HG03378 (cell line): ENCODE results near the gene POLR2F.

Experiments
- ATAC-seq: cut with Tn5 transposase; IDR thresholded peaks from one replicate; pipeline ENCODE4 v1.9.1; 2021; ENCODE audit warnings: mild to moderate bottlenecking, moderate library complexity; ENCODE audit not compliant: unreplicated experiment

POLR2F gene

DNA sequence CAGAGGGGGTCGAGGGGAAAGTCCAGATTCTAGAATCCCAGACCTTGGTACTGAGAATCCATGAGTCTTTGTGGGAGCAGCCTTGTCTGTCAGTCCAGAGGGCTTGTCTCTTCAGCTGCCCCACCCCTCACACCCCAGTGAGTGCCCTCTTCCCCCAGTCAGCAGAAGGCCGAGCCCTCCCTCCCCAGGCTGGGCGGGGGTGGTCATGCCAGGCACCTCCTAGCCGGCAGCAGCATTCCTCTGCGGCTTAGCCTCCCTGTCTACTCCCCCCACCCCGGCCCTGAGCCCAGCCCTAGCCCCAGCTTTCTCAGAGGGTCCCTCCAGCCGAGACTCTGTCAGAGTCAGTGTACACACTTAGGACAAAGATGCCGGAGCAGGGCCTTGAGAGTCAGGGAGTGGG, 26.3 kb downstream of the POLR2F start:
- no peak for ATAC-seq

DNA sequence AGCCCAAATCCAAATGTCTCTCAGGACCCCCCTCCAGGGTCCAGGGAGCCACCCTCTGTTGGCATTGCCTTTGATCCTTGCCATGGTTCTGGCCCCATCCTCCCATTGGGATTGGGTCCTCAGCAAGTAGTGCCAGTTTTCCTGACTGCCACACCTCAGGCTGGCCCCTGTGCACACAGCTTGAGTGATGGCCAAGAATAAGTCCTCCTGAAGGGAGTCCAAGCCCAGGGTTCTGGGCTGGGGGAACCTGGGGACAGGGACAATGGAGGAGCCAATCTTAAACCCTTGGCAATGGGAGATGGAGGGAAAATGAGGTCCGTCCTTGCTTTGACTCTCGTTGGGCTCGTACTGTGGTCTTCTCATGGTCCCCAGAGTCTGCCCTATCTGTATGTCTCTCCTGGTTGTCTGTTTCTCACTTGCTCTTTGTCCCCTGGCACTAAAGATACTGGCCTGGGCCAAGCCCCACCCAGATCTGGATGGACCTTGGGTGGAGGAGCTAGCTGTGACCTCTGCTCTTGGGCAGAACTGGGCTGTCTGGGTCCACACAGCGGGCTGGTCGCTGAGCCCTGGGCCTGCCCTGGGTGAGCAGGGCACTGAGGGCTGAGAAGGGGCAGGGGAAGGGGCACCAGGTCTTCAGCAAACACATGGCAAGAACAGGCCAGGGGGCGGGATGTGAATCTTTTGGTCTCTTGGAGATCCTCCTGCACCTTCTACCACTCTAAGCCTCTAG, 27.9 kb downstream of the POLR2F start:
- ATAC-seq = no peak

DNA sequence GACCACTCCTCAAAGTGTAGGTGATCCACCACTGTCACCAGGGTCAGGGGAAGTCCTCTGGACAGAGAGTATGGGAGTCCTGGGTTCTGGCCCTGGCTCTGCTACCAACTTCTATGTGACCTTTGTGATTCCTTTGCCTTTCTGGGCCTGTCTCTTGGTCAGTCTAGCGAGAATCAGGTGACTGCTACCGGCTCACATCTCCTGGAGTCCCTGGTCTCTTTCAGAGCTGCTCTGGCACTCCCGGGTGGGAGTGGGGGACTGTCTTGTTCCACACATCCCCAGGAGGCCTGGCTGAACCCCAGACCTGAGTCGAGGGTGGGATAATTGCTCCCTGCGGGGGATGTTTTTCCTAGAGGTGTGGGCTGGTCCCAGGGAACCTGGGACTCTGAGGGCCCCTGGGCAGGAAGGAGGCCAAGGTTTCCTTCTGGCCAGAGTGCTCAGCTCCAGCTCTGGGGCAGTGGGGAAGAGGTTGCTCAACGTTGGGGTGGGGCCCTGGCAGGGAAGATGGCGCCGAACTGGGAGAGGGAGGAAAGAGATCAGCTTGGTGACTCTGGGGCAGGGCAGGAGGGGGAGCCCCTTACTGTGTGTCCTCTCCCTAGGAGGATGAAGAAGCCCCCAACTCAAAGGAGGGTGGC, 28.8 kb downstream of the POLR2F start:
- ATAC-seq = no peak

GRCh38 chr22:37982938-37983859, 29.7 kb downstream of the POLR2F start:
- no peak for ATAC-seq

DNA sequence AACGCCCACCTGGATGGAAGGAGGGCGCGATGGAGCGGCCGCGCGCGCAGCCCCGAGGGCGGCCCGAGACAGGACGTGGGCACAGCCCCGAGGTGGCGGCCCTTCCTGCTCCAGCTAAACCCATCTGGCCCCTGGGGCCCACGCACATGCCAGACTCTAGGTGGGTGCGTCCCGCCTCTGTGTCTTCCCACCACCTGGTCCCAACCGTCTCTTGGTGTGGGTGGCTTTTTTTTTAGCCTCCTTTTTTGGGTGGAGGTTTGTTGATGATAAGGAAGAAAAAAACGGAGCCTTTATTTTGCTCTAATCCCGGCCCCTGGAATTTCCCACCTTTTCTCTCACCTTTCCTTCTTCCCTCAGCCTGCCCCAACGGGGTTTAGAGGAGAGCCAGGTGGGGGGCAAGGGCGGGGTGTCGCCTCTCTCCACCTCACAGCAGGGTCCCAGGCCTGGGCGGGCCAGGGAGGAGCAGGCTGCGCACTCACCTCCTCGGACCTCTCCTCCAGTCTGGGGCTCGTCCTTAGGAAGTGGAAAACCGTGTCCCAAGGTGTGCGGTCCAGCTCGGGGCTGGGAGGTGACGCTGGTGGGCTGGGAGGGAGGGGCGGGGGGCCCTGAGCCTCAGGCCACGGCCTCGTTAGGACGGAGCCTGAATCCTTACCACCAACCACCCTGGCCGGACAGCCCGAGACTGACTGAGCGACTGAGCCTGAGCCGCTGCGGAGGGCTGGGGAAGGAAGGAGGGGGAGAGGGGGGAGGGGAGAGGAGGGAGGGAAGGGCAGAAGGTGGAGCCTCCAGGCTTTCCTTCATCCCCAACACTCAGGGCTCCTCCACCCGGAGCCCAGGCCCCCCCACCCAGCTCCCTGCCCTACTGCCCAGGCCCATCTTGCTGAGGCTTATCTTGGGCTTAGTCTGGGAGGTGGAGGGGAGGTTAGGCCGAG, 30.6 kb downstream of the POLR2F start, which contains the start of gene SOX10:
SOX10 (minus strand) TSS at position 696 of the 932 bp plus-strand sequence. CDS start 771 bp downstream, outside the sequence.
- ATAC-seq = no peak

GRCh38 chr22:37985050-37985585, 31.6 kb downstream of the POLR2F start:
- no peak for ATAC-seq

DNA sequence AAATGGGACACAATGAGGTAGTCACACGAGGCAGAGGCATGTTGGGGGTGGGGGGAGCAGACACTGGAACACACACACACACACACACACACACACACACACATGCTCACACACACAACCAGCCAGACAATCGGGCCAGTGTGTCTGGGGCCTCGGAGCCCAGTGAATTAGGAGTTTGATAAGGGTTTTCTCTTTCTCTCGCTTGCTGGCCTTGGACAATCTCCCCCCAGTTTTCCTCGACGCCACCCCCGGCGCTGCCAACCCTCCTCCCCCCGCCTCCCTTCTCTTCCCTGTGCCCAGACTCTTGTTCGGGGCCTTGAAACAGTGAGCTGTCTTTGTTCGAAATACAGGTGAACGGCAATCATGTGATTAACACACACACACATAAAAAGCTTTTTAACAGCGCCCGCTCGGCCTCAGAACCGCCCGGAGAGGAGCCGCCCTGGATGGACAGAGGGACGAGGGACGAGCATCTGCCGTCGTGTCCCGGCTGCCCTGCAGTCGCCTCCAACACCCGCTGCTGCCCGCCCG, 32.3 kb downstream of the POLR2F start:
- no peak for ATAC-seq

- ATAC-seq = no peak
These were observed 32.9 kb downstream of the POLR2F start for GRCh38 chr22:37986371-37986770.

DNA sequence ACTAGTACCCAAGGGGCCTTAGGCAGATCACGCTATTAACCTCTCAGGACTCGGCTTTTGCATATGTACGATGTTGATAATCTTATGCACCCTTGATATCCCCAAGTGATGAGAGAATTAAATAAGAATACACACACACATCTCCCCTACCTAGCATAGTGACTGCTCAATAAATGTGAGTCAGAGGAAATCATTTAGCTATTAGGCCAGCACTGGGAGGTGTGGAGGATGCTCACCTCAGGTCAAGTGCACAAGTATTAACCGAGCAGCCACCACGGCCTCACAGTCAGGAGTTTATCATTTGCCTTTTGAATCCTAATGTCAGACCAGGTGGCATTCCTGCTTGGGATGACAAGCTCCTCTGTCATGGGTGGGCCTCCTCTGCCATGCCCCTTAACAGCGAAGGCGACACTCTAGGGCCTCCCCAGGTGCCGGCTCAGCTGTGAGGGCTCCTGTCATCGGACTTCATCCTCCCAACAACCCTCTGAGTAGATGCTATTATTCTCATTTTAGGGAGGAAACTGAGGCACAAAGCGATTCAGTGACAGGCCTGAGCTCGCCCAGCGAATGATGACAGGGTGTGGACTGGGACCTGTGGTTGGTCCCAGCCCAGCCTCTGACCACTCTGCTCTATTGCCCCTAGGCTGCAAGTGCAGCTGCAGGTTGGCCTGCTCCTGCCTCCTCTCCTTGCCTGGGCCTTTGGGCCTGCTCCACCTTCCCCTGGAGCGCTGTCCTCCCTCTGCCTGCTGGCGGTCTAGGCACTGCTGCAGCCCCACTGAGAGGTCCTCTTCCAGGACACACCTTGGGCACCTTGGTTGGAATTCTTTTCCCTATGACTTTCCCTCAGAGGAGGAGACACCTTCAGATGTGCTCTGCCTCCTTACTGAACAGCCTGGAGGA, 35.9 kb downstream of the POLR2F start:
- no peak for ATAC-seq

- ATAC-seq = no peak
These were observed 36.8 kb downstream of the POLR2F start for GRCh38 chr22:37990301-37990700.

GRCh38 chr22:37990862-37991261, 37.4 kb downstream of the POLR2F start:
- ATAC-seq = no peak

GRCh38 chr22:37991731-37992442, 38.4 kb downstream of the POLR2F start:
- no peak for ATAC-seq

- ATAC-seq = no peak
These were observed 40.5 kb downstream of the POLR2F start for GRCh38 chr22:37994049-37994448.

GRCh38 chr22:37994982-37995381, 41.5 kb downstream of the POLR2F start:
- no peak for ATAC-seq

GRCh38 chr22:37995460-37995859, 42.0 kb downstream of the POLR2F start:
- ATAC-seq = no peak

DNA sequence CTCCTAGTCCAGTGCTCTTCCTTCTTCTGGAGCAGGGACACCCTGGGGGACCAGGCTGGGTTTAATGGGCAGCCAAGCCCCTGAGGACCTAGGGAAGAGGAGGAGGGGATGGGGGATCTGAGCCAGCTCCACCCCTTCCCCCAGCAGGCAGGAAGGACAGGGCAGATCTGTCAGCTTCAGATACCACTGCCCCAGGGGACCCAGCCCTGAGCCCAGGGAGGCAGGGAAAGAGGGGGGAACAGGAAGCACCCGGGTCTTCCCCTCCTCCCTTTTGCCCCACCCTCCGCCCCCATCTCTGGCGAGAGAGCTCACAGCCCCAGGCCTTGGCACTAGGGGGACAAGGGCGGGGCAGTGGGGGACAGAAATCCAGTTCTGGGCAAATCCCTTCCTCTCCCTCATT, 42.6 kb downstream of the POLR2F start:
- no peak for ATAC-seq

GRCh38 chr22:37996515-37997246, 43.2 kb downstream of the POLR2F start:
- ATAC-seq = no peak

- no peak for ATAC-seq
These were observed 45.0 kb downstream of the POLR2F start for GRCh38 chr22:37998543-37998942.
